Brain microvascular endothelial cell (primary cell): ENCODE data around the gene RUNX1.

Experiments used
- DNase-seq: peaks from one replicate; pipeline ENCODE4 v3.0.0-alpha.2; 2020
- H3K27ac ChIP-seq: fragments of 250-450 bp; sonication (Bioruptor Pico); 2 replicates; pipeline ENCODE4 v1.5.1; 2020; ENCODE audit warnings: mild to moderate bottlenecking, moderate library complexity
- H3K27me3 ChIP-seq: fragments of 250-450 bp; sonication (Bioruptor Pico); replicated peaks from 2 replicates; pipeline ENCODE4 v1.5.1; 2020; ENCODE audit warnings: mild to moderate bottlenecking
- H3K36me3 ChIP-seq: fragments of 250-450 bp; sonication (Bioruptor Pico); replicated peaks from 2 replicates; pipeline ENCODE4 v1.5.1; 2020; ENCODE audit warnings: mild to moderate bottlenecking
- H3K4me3 ChIP-seq: 2 replicates; pipeline ENCODE4 v1.5.1; 2011; ENCODE audit warnings: low read depth, mild to moderate bottlenecking, control low read depth, low read length, moderate library complexity
- in situ Hi-C: cut with HindIII; loops from 2 replicates; pipeline ENCODE4 v1.10.0; 2017; ENCODE audit warnings: low sequenced_read_pairs, low pct_ligation_motif_present
- TF ChIP-seq, protein P1 (sequence below): IDR thresholded peaks from 2 replicates; pipeline ENCODE4 v1.5.1; 2011; ENCODE audit warnings: low read depth, mild to moderate bottlenecking, moderate library complexity, low read length, control low read depth, inconsistent platforms; ENCODE audit errors: missing control alignments

The RUNX1 gene

DNA sequence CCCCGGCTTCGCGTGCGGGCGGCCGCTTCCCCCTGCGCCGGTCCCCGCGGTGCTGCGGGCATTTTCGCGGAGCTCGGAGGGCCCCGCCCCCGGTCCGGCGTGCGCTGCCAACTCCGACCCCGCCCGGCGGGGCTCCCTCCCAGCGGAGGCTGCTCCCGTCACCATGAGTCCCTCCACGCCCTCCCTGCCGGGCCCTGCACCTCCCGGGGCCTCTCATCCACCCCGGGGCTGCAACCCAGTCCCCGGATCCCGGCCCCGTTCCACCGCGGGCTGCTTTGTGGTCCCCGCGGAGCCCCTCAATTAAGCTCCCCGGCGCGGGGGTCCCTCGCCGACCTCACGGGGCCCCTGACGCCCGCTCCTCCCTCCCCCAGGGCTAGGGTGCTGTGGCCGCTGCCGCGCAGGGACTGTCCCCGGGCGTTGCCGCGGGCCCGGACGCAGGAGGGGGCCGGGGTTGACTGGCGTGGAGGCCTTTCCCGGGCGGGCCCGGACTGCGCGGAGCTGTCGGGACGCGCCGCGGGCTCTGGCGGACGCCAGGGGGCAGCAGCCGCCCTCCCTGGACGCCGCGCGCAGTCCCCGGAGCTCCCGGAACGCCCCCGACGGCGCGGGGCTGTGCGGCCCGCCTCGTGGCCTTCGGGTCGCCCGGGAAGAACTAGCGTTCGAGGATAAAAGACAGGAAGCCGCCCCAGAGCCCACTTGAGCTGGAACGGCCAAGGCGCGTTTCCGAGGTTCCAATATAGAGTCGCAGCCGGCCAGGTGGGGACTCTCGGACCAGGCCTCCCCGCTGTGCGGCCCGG is 159.2 kb downstream of the RUNX1 start:
- Histone ChIP-seq H3K36me3 (peaks cover 10% of the 10 kb centered on the region), H3K27me3 (no peaks in the 10 kb centered on the region), H3K27ac (peak overlapping the region; percentile 97), H3K4me3 (peak overlapping the region; percentile 68)
- TF ChIP-seq, protein P1, sequence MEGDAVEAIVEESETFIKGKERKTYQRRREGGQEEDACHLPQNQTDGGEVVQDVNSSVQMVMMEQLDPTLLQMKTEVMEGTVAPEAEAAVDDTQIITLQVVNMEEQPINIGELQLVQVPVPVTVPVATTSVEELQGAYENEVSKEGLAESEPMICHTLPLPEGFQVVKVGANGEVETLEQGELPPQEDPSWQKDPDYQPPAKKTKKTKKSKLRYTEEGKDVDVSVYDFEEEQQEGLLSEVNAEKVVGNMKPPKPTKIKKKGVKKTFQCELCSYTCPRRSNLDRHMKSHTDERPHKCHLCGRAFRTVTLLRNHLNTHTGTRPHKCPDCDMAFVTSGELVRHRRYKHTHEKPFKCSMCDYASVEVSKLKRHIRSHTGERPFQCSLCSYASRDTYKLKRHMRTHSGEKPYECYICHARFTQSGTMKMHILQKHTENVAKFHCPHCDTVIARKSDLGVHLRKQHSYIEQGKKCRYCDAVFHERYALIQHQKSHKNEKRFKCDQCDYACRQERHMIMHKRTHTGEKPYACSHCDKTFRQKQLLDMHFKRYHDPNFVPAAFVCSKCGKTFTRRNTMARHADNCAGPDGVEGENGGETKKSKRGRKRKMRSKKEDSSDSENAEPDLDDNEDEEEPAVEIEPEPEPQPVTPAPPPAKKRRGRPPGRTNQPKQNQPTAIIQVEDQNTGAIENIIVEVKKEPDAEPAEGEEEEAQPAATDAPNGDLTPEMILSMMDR = peak; percentile 45
- peak; percentile 63 for DNase-seq
- in situ Hi-C loops = no loop called here

DNA sequence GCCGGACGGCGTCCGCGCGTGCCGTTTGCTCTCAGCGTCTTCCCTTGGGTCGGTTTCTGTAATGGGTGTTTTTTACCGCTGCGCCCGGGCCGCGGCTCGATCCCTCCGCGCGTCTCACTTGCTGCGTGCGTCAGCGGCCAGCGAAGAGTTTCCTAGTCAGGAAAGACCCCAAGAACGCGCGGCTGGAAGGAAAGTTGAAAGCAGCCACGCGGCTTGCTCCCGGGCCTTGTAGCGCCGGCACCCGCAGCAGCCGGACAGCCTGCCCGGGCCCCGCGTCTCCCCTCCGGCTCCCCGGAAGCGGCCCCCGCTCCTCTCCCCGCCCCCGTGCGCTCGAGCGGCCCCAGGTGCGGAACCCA is 159.8 kb downstream of the RUNX1 start:
- DNase-seq = peak; percentile 68
- TF ChIP-seq, protein P1 = no peak
- Histone ChIP-seq H3K27me3 (no peaks in the 10 kb centered on the region), H3K4me3 (peak overlapping the region; percentile 68), H3K27ac (peak overlapping the region; percentile 97), H3K36me3 (peaks cover 10% of the 10 kb centered on the region)
- in situ Hi-C loops = no loop called here

DNA sequence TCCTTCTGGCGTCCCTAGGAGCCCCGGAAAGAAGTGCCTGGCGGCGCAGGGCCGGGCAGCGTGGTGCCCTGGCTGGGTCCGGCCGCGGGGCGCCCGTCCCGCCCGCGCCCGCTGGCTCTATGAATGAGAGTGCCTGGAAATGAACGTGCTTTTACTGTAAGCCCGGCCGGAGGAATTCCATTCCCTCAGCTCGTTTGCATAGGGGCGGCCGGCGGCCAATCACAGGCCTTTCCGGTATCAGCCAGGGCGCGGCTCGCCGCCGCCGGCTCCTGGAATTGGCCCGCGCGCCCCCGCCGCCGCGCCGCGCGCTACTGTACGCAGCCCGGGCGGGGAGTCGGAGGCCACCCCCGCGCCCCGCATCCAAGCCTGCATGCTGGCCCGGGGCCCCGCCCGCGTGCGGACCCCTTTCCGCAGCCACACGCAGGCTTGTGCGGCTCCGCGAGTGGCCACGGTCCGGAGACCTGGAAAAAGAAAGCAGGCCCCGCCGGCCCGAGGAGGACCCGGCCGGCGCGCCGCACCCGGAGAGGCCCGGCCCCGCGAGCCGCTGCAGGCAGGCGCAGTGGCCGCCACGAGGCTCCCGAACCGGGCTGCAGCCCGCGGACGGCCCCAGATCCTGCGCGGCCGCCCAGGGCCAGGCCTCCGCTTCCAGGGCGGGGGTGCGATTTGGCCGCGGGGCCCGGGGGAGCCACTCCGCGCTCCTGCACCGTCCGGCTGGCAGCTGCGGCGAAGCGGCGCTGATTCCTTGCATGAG is 160.4 kb downstream of the RUNX1 start:
- DNase-seq = peak; percentile 95
- Histone ChIP-seq H3K36me3 (peaks cover 13% of the 10 kb centered on the region), H3K27ac (peak overlapping the region; percentile 97), H3K27me3 (no peaks in the 10 kb centered on the region), H3K4me3 (peak overlapping the region; percentile 91)
- in situ Hi-C loops = no loop called here
- TF ChIP-seq, protein P1 = no peak

DNA sequence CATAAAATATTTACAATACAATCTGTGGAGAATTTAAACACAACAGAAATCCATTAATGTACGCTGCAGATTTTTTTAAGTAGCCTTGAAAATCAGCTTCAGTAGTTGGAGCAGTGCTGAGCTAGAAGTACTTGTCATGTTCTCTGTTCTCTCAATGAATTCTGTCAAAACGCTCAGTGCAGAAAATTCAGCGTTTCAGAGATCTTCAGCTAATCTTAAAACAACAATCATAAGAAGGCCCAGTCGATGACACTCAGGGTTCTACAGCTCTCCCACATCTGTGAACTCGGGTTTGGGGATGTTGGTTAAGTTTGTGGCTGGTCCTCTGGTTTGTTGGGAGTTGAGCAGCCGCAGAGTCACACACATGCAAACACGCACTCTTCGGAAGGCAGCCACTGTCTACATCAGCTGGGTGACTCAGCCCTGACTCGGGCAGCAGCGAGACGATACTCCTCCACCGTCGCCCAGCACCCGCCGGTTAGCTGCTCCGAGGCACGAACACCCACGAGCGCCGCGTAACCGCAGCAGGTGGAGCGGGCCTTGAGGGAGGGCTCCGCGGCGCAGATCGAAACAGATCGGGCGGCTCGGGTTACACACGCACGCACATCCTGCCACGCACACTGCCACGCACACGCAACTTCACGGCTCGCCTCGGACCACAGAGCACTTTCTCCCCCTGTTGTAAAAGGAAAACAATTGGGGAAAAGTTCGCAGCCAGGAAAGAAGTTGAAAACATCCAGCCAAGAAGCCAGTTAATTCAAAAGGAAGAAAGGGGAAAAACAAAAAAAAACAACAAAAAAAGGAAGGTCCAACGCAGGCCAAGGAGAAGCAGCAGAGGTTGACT is 161.2 kb downstream of the RUNX1 start:
- peaks cover 14% of the 10 kb centered on the region for H3K36me3 ChIP-seq
- in situ Hi-C loops = no loop called here
- no peaks in the 10 kb centered on the region for H3K27me3 ChIP-seq
- peak overlapping the region; percentile 91 for H3K4me3 ChIP-seq
- peak overlapping the region; percentile 97 for H3K27ac ChIP-seq
- peak; percentile 98 for DNase-seq
- TF ChIP-seq, protein P1 = no peak

DNA sequence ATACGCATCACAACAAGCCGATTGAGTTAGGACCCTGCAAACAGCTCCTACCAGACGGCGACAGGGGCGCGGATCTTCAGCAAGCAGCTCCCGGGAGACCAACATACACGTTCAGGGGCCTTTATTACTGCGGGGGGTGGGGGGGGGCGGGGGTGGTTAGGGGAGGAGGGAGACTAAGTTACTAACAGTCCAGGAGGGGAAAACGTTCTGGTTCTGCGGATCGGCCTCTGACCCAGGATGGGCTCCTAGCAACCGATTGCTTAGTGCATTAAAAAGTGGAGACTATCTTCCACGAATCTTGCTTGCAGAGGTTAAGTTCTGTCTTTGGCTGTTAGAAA is 162.0 kb downstream of the RUNX1 start:
- Histone ChIP-seq H3K27me3 (no peaks in the 10 kb centered on the region), H3K27ac (peak overlapping the region; percentile 97), H3K4me3 (peak overlapping the region; percentile 91), H3K36me3 (peaks cover 14% of the 10 kb centered on the region)
- TF ChIP-seq, protein P1 = no peak
- no peak for DNase-seq
- in situ Hi-C loops = no loop called here
